Sigmoid colon (tissue), 7 donors: ENCODE results near the gene ZNF621. TPM values are rescaled to one million over a fixed set of nuclear protein-coding genes. Genes with fewer than 3 reads are reported as not detected.

ENCODE experiments used
- DNase-seq: peaks from one replicate; pipeline ENCODE4 v3.0.0-alpha.2; 2019
- H3K27ac ChIP-seq, 4 donors: fragments of 200-600 bp; sonication (generic); one replicate each; pipeline ENCODE4 v1.5.1; 2016 to 2019; ENCODE audit warnings: mild to moderate bottlenecking in 1 of 4
- H3K27me3 ChIP-seq, 3 donors: fragments of 200-600 bp; sonication (generic); one replicate each; pipeline ENCODE4 v1.5.1; 2019; ENCODE audit warnings: mild to moderate bottlenecking in 1 of 3
- H3K36me3 ChIP-seq, 4 donors: fragments of 200-600 bp; sonication (generic); one replicate each; pipeline ENCODE4 v1.5.1; 2016 to 2019
- H3K4me1 ChIP-seq, 4 donors: fragments of 200-600 bp; sonication (generic); one replicate each; pipeline ENCODE4 v1.5.1; 2017 to 2019
- H3K4me3 ChIP-seq, 4 donors: fragments of 200-600 bp; sonication (generic); one replicate each; pipeline ENCODE4 v1.5.1; 2017 to 2019; ENCODE audit warnings: mild to moderate bottlenecking in 2 of 4, moderate library complexity in 1 of 4
- H3K9me3 ChIP-seq, 4 donors: fragments of 200-600 bp in 3 of 4; sonication (generic) in 3 of 4; one replicate each; pipeline versions ENCODE4 v1.5.1 to v1.6.1; 2013 to 2019
- CTCF ChIP-seq, 4 experiments: fragments of 450-650 bp in 3 of 4; fragments of 200-600 bp in 1 of 4; IDR thresholded peaks; one replicate each; pipeline ENCODE4 v1.5.1; 2016 to 2019; ENCODE audit warnings: antibody characterized with exemption in 4 of 4, mild to moderate bottlenecking in 3 of 4, moderate library complexity in 2 of 4
- EP300 ChIP-seq, 4 donors: sonication (generic); formaldehyde crosslinking; IDR thresholded peaks; one replicate each; pipeline ENCODE4 v1.6.1; 2017; ENCODE audit warnings: antibody characterized with exemption in 4 of 4
- POLR2A ChIP-seq, 2 donors: fragments of 450-650 bp; IDR thresholded peaks; one replicate each; pipeline ENCODE4 v1.6.1; 2016; ENCODE audit warnings: antibody characterized with exemption in 2 of 2, mild to moderate bottlenecking in 2 of 2, moderate library complexity in 2 of 2
- POLR2AphosphoS5 ChIP-seq, 4 donors: sonication (generic); formaldehyde crosslinking; IDR thresholded peaks; one replicate each; pipeline ENCODE4 v1.6.1; 2017; ENCODE audit warnings: antibody characterized with exemption in 4 of 4
- WGBS, 2 donors: extraction: QIAGEN DNeasy Blood & Tissue Kit; methylation state at CpG; one replicate each; pipeline ENCODE4 v1.1.7; 2013; 5-methylcytosine and 5-hydroxymethylcytosine counted together
- intact Hi-C: fragments of 100-400 bp; cut with DNase I; formaldehyde crosslinking; loops from one replicate; pipeline ENCODE4 v1.15.1; 2023
- polyA plus RNA-seq, 3 donors: library from polyadenylated mRNA; stranded (reverse); fragments of 200-250 nt; gene quantifications; one replicate each; pipeline ENCODE4 v1.2.3, GENCODE V29; 2013
- total RNA-seq, 4 donors: library from RNA; depleted of rRNA; stranded (reverse); fragments of >200 nt; gene quantifications; one replicate each; pipeline ENCODE4 v1.1.0, GENCODE V29; 2016
- donor health status: healthy with polysubstance abuse.
- donor health status: Bipolar disorder and iron deficiency.
- donor health status: healthy.

ZNF621 gene
- total and polyA plus RNA-seq, 7 donors = 4.6 to 19.9 (median 13.2) TPM

- Histone ChIP-seq H3K4me1 (no peaks in the 10 kb centered on the region), H3K27me3 (no peaks in the 10 kb centered on the region), H3K9me3 (no peaks in the 10 kb centered on the region), H3K4me3 (no peak overlapping the region), H3K36me3 (no peaks in the 10 kb centered on the region), H3K27ac (no peak overlapping the region)
- intact Hi-C loops = loop anchor here (10.0 kb wide), 1 partner anchor 1530 kb away; no protein-coding TSS in a partner anchor
- WGBS, 2 donors = 84 to 87% methylated on average over 5 of the region's 5 CpGs
- TF ChIP-seq CTCF (IDR thresholded peaks at IDR 0.05) (no peak), EP300 (IDR thresholded peaks at IDR 0.05) (no peak), POLR2A (IDR thresholded peaks at IDR 0.05) (no peak), POLR2AphosphoS5 (IDR thresholded peaks at IDR 0.05) (no peak)
- no peak for DNase-seq
These were observed 49.9 kb downstream of the ZNF621 start for GRCh38 chr3:40574661-40575060.

DNA sequence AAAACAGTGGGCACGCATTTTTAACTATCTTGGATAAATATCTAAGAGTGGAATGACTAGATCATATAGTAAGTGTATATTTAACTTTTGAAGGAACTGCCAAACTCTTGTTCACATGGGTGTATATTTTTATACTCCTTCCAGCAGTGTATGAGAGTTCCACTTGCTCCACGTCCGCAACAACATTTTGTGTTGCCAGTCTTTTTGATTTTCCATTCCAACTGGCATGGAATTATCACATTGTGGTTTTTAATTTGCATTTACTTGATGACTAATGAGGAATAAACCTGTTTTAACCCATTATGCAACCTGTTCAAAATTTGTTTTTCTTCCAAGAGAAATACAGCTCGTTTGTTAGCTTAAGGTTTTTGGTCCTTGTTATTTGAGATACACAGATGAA lies 51.6 kb downstream of the ZNF621 start:
- intact Hi-C loops = loop anchor here (10.0 kb wide), 1 partner anchor 1528 kb away; no protein-coding TSS in a partner anchor
- Histone ChIP-seq H3K36me3 (no peaks in the 10 kb centered on the region), H3K9me3 (no peaks in the 10 kb centered on the region), H3K4me3 (no peak overlapping the region), H3K27ac (no peak overlapping the region), H3K27me3 (no peaks in the 10 kb centered on the region), H3K4me1 (no peaks in the 10 kb centered on the region)
- 76 to 86% methylated on average over 4 of the region's 4 CpGs for WGBS, 2 donors
- no peak for DNase-seq
- no peak for TF ChIP-seq POLR2AphosphoS5 (IDR thresholded peaks at IDR 0.05)
- TF ChIP-seq POLR2A (IDR thresholded peaks at IDR 0.05) = no peak

- Histone ChIP-seq H3K36me3 (no peaks in the 10 kb centered on the region), H3K27me3 (no peaks in the 10 kb centered on the region), H3K27ac (no peak overlapping the region), H3K9me3 (no peaks in the 10 kb centered on the region), H3K4me1 (peaks cover 0 to 10% (median 7%) of the 10 kb centered on the region in 4 donors), H3K4me3 (no peak overlapping the region)
- TF ChIP-seq POLR2A (IDR thresholded peaks at IDR 0.05) (no peak), CTCF (IDR thresholded peaks at IDR 0.05) (peak; percentile 63 to 90 (median 88))
- DNase-seq = peak; percentile 68
- intact Hi-C loops = loop anchor here (5.0 to 10.0 kb wide), 2 partner anchors 256 to 622 kb away; no protein-coding TSS in a partner anchor
- 0% methylated on average over 2 of the region's 2 CpGs for WGBS, 2 donors
These were observed 55.8 kb downstream of the ZNF621 start for GRCh38 chr3:40580494-40581091.

- DNase-seq = no peak
- no peak for TF ChIP-seq POLR2A (IDR thresholded peaks at IDR 0.05)
- no peak for TF ChIP-seq EP300 (IDR thresholded peaks at IDR 0.05)
- no peak for TF ChIP-seq CTCF (IDR thresholded peaks at IDR 0.05)
- TF ChIP-seq POLR2AphosphoS5 (IDR thresholded peaks at IDR 0.05) = no peak
- no peak overlapping the region for H3K4me3 ChIP-seq
- intact Hi-C loops = loop anchor here (5.0 to 10.0 kb wide), 2 partner anchors 256 to 621 kb away; no protein-coding TSS in a partner anchor
- WGBS, 2 donors = 93 to 97% methylated on average over 1 of the region's 1 CpG
- H3K27ac ChIP-seq = no peak overlapping the region
- peaks cover 0 to 10% (median 7%) of the 10 kb centered on the region in 4 donors for H3K4me1 ChIP-seq
- H3K36me3 ChIP-seq = no peaks in the 10 kb centered on the region
- H3K27me3 ChIP-seq = no peaks in the 10 kb centered on the region
- no peaks in the 10 kb centered on the region for H3K9me3 ChIP-seq
These were observed 56.4 kb downstream of the ZNF621 start for GRCh38 chr3:40581166-40581565.

DNA sequence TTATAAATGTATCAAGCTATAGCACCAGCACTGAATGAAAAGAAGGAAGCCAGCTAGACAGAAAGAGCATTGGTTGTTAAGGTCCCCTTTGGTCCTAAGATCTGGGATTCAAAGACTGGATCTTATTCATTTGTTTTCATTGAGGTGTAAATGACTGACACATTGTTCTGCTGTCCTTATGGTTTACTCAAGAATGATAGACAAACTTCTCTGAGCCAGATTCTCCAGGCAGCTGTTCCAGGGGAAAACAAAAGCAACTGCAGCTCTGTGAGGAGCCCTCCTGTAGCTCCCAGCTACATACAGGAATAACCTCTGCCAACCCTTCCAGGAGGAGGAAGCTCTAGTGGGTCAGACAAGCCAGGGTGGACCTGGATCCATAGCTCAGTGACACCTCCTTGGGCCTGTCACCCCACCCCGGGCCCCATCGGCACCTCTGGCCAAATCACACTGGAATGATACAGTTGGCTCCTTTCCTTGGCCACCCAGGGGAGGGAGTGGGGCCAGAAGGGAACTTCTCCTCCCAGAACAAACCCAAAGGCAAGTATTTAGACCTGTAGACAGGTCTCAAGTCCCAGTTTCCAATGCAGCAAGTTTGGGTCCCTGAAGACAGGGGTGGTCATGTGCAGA lies 57.8 kb downstream of the ZNF621 start:
- Histone ChIP-seq H3K27me3 (no peaks in the 10 kb centered on the region), H3K4me3 (no peak overlapping the region), H3K36me3 (no peaks in the 10 kb centered on the region), H3K27ac (no peak overlapping the region), H3K9me3 (no peaks in the 10 kb centered on the region), H3K4me1 (peaks cover 0 to 10% (median 7%) of the 10 kb centered on the region in 4 donors)
- 50 to 75% methylated on average over 2 of the region's 2 CpGs for WGBS, 2 donors
- no peak for TF ChIP-seq POLR2AphosphoS5 (IDR thresholded peaks at IDR 0.05)
- TF ChIP-seq POLR2A (IDR thresholded peaks at IDR 0.05) = no peak
- TF ChIP-seq EP300 (IDR thresholded peaks at IDR 0.05) = no peak
- TF ChIP-seq CTCF (IDR thresholded peaks at IDR 0.05) = no peak
- intact Hi-C loops = loop anchor here (5.0 to 10.0 kb wide), 2 partner anchors 258 to 620 kb away; no protein-coding TSS in a partner anchor
- no peak for DNase-seq
